ENCODE data around the gene KLHL14. TPM values are rescaled to one million over a fixed set of nuclear protein-coding genes. Genes with fewer than 3 reads are reported as not detected.

The KLHL14 gene
- total and polyA plus RNA-seq, 2 of the 13 experiments (the other 11 are each of a cell fraction or from before 2014, with no cell fraction given) = 16.0 to 41.8 TPM

- TF ChIP-seq ZBTB46 (CRISPR knock-in tag; IDR thresholded peaks at IDR 0.05; ENCODE audit: borderline replicate concordance) = no peak
- TF ChIP-seq TIGD3 (CRISPR knock-in tag; IDR thresholded peaks at IDR 0.05; ENCODE audit: borderline replicate concordance) = no peak
- no peak for TF ChIP-seq ZNF576 (CRISPR knock-in tag; IDR thresholded peaks at IDR 0.05)
- TF ChIP-seq ZNF460 (CRISPR knock-in tag; IDR thresholded peaks at IDR 0.05; ENCODE audit: borderline replicate concordance) = no peak
- TF ChIP-seq RXRB (CRISPR knock-in tag; IDR thresholded peaks at IDR 0.05; ENCODE audit: borderline replicate concordance) = peak; percentile 11; the same call in 1 of the 2 replicates
- no peak for TF ChIP-seq TBX2 (CRISPR knock-in tag; IDR thresholded peaks at IDR 0.05; ENCODE audit: borderline replicate concordance)
- TF ChIP-seq CENPX (CRISPR knock-in tag; IDR thresholded peaks at IDR 0.05) = no peak
- TF ChIP-seq AGO1 (IDR thresholded peaks at IDR 0.05; ENCODE audit: low read depth, low read length, poor library complexity, severe bottlenecking) = no peak
- TF ChIP-seq ZGPAT (CRISPR knock-in tag; IDR thresholded peaks at IDR 0.05) = 0 out of 2 replicates have a peak, but pooled peaks have one; percentile 27
- no peak for TF ChIP-seq NFE2 (CRISPR knock-in tag; IDR thresholded peaks at IDR 0.05)
- TF ChIP-seq ZSCAN25 (CRISPR knock-in tag; IDR thresholded peaks at IDR 0.05) = no peak
- no peak for TF ChIP-seq ZNF530 (CRISPR knock-in tag; IDR thresholded peaks at IDR 0.05; ENCODE audit: low read depth)
- TF ChIP-seq GATAD1 (CRISPR knock-in tag; IDR thresholded peaks at IDR 0.05) = no peak
- no peak for TF ChIP-seq ZNF800 (CRISPR knock-in tag; IDR thresholded peaks at IDR 0.05)
- no peak for TF ChIP-seq GFI1 (CRISPR knock-in tag; IDR thresholded peaks at IDR 0.05; ENCODE audit: borderline replicate concordance)
- TF ChIP-seq CBX1 (IDR thresholded peaks at IDR 0.05; ENCODE audit: low read depth) = no peak
- no peak for TF ChIP-seq ZNF30 (CRISPR knock-in tag; IDR thresholded peaks at IDR 0.05)
- TF ChIP-seq ZNF264 (CRISPR knock-in tag; IDR thresholded peaks at IDR 0.05) = 0 out of 2 replicates have a peak, but pooled peaks have one; percentile 26
- no peak for TF ChIP-seq MTERF4 (CRISPR knock-in tag; IDR thresholded peaks at IDR 0.05)
- TF ChIP-seq MAX (IDR thresholded peaks at IDR 0.05) = no peak
- no peak for TF ChIP-seq YEATS4 (CRISPR knock-in tag; IDR thresholded peaks at IDR 0.05; ENCODE audit: borderline replicate concordance)
- TF ChIP-seq MYC (CRISPR knock-in tag; IDR thresholded peaks at IDR 0.05; ENCODE audit: borderline replicate concordance) = no peak
- no peak for TF ChIP-seq MIER3 (CRISPR knock-in tag; IDR thresholded peaks at IDR 0.05; ENCODE audit: borderline replicate concordance)
Observed at GRCh38 chr18:32714571-32715148, 58.2 kb downstream of the KLHL14 start (continued).

Data from HepG2 (cell line).